ENCODE data around the gene CYREN. TPM values are rescaled to one million over a fixed set of nuclear protein-coding genes. Genes with fewer than 3 reads are reported as not detected.
"Not testable (repeated sequence)": the region's sequence is repeated elsewhere in the genome, so short reads cannot be mapped to it uniquely, and the experiment has no call there.

The CYREN gene
- total RNA-seq, 1 experiment from 2014 or later, result 54.7 TPM

- DNase-seq (ENCODE audit: low read depth), result no peak
Observed at GRCh38 chr7:135179321-135179925, 8.9 kb upstream of the CYREN start.

GRCh38 chr7:135178364-135178763 lies 7.9 kb upstream of the CYREN start:
- DNase-seq (ENCODE audit: low read depth), result no peak

GRCh38 chr7:135177028-135177696 lies 6.7 kb upstream of the CYREN start:
- DNase-seq (ENCODE audit: low read depth), result peak; percentile 15

GRCh38 chr7:135175931-135176330 lies 5.4 kb upstream of the CYREN start:
- no peak for DNase-seq (ENCODE audit: low read depth)

GRCh38 chr7:135174941-135175340 lies 4.4 kb upstream of the CYREN start:
- DNase-seq (ENCODE audit: low read depth), result no peak

- DNase-seq (ENCODE audit: low read depth), result not testable (repeated sequence)
Observed at GRCh38 chr7:135173916-135174315, 3.4 kb upstream of the CYREN start.

GRCh38 chr7:135171581-135172291 lies 1.2 kb upstream of the CYREN start:
- DNase-seq (ENCODE audit: low read depth), result peak; percentile 69

- DNase-seq (ENCODE audit: low read depth), result not testable (repeated sequence)
Observed at GRCh38 chr7:135170998-135171481, 533 bp upstream of the CYREN start.

- no peak for DNase-seq (ENCODE audit: low read depth)
Observed at GRCh38 chr7:135169964-135170273, 588 bp downstream of the CYREN start.

- peak; percentile 49 for DNase-seq (ENCODE audit: low read depth)
Observed at GRCh38 chr7:135169141-135169963, 1.2 kb downstream of the CYREN start.

- no peak for DNase-seq (ENCODE audit: low read depth)
Observed at GRCh38 chr7:135168489-135169140, 1.9 kb downstream of the CYREN start.

GRCh38 chr7:135168001-135168400 lies 2.5 kb downstream of the CYREN start:
- DNase-seq (ENCODE audit: low read depth), result no peak

- DNase-seq (ENCODE audit: low read depth), result no peak
Observed at GRCh38 chr7:135167365-135167917, 3.1 kb downstream of the CYREN start.

- no peak for DNase-seq (ENCODE audit: low read depth)
Observed at GRCh38 chr7:135166338-135166990, 4.0 kb downstream of the CYREN start.

- no peak for DNase-seq (ENCODE audit: low read depth)
Observed at GRCh38 chr7:135165862-135166261, 4.6 kb downstream of the CYREN start.

GRCh38 chr7:135164357-135165061 lies 6.0 kb downstream of the CYREN start:
- peak; percentile 22 for DNase-seq (ENCODE audit: low read depth)

GRCh38 chr7:135162382-135163001 lies 8.0 kb downstream of the CYREN start:
- no peak for DNase-seq (ENCODE audit: low read depth)

- no peak for DNase-seq (ENCODE audit: low read depth)
Observed at GRCh38 chr7:135161669-135162068, 8.8 kb downstream of the CYREN start.

GRCh38 chr7:135160858-135161653 lies 9.5 kb downstream of the CYREN start:
- no peak for DNase-seq (ENCODE audit: low read depth)
